Stimulated activated CD8-positive, alpha-beta memory T cell treated with anti-CD3 and anti-CD28 coated beads, Interleukin-12 subunit alpha, Interleukin-12 subunit beta, amount 100 ng/mL, for 1 hour (primary cell): ENCODE data around the gene TMEM81.

Experiments
- DNase-seq: peaks from one replicate; pipeline ENCODE4 v3.0.0-alpha.2; 2020; ENCODE audit warnings: low read depth

TMEM81 gene

GRCh38 chr1:205059660-205060059 lies 24.6 kb downstream of the TMEM81 start:
- no peak for DNase-seq

- DNase-seq, result no peak
These were observed 25.4 kb downstream of the TMEM81 start for GRCh38 chr1:205058853-205059252.

DNA sequence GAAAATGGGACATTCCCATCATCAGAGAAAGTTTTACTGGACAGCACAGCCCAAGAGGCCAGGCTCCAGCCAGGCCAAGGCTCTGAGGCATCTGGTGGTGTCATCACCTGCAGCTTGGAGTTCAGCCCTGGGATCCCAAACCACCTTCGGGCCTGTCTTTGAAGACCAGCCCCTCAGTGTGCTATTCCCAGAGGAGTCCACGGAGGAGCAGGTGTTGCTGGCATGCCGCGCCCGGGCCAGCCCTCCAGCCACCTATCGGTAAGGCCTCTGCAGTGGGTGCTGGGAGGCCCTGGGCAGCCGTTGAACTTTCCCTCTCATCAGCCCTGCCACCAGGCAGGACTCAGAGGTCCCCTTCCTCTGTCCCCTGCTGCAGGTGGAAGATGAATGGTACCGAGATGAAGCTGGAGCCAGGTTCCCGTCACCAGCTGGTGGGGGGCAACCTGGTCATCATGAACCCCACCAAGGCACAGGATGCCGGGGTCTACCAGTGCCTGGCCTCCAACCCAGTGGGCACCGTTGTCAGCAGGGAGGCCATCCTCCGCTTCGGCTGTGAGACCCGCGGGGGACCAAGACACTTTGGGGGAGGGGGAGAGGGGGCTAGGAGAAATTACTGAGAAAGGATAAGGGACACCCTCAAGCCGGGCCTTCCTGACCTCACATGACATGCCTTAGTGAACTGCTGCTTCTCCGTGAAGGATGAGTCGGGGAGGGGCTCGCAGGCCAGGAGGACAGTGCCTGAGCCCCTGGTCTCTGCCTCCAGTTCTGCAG lies 26.3 kb downstream of the TMEM81 start:
- DNase-seq, result no peak

DNA sequence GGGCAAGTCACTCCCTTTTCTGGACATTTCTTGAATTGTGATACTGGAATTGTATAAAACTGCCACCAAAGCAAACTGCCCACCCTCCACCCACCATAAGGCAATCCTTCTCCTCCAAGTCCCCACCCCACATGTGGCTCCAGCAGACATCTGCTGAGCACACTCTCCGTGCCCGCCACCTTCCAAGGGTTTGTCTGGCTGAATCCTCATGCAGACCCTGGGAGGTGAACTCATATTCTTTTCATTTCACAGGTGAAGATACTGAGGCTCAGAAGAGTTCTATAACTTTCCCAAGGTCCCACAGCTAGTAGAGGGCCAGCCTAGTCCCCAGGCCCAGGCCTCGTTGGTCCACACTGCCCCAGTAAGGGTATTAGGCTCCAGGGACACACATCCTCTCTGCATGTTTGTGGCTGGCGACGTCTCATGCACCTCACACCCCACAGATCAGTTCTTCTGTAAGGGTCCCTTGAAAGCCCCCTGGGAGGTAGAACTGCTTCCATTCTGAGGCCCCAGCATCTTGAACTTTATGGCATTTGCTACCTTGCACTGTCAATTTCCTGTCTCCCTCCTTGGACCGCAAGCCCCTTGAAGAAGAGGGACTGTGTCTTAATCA lies 27.2 kb downstream of the TMEM81 start:
- no peak for DNase-seq

DNA sequence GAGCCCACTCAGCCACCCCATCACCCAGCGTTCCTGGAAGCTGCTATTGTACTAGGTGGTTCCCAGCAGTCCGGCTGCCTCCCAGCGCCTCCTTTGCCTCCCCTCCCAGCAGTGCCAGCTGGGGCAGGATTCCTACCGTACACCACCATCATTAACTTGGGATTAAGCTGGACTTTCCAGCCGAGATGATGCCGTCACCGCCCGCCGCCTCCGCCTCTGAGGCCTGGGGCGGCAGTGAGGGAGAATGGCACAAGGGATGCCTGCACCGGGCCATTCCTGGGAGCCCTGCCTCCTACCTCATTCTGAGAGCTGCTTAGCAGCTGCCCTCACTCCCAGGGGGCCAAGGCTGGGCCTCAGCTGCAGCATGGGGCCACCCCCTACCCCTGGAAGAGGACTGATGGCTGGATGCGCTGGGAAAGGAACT lies 28.1 kb downstream of the TMEM81 start:
- DNase-seq, result no peak

DNA sequence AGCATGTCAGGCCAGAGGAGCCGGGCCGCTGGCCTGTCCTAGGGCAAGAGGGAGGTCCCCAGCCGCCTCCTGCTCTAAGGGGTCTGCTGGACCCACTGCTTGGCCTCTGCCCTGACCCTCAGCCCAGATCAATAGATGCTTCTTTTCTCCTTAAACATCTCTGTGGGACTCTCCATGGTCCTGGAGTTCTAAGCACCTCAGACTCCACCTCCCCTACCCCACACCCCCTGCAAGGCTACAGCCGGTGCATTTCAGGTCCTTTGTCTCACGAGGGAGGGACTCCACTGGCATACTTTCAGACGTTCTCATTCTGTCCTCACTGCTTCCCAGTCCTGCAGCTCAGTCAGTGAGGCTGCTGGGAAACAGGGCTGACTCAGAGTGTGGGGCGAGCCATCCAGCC lies 30.2 kb downstream of the TMEM81 start:
- DNase-seq, result no peak

- DNase-seq, result no peak
These were observed 31.0 kb downstream of the TMEM81 start for GRCh38 chr1:205053296-205053695.

DNA sequence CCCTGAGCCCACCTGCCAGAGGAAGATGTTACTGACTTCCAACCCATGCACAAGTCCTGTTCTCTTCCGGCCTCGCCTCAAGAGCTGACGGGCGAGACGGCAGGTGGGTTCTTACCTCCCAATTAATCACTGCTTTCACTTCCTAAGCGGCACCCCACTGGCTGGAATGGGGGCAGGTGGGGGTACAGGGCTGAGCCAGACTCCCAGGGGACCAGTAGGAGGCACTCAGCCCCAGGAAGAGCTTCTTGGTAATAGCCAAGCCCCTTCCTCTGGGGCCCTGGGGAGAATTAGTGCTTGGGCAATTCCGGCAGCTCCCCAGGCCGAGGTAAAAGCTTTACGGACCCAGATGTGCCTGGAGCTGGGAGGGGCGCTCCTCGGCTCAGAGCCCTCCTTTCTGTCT lies 31.6 kb downstream of the TMEM81 start:
- no peak for DNase-seq

GRCh38 chr1:205049479-205049878 lies 34.8 kb downstream of the TMEM81 start:
- no peak for DNase-seq

DNA sequence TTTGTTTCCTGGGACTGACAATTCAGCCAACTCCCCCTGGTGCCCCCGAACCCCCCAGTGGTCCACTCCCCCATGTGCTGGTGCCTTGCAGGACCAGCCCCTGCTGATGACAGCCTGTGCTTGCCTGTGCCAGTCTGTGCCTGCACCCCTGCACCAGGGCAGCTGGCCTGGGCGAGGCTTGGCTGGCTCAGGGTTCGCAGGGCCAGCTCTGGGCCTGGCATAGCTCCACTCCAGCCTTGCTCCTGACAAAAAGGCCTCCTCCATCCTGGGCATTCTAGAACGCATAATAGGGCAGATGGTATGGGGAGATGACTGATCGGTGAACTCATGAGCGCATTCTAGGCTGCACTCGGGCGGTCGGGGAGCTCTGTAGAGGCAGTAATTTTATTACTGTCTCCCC lies 35.9 kb downstream of the TMEM81 start:
- no peak for DNase-seq

- DNase-seq, result no peak
These were observed 36.5 kb downstream of the TMEM81 start for GRCh38 chr1:205047764-205048231.

DNA sequence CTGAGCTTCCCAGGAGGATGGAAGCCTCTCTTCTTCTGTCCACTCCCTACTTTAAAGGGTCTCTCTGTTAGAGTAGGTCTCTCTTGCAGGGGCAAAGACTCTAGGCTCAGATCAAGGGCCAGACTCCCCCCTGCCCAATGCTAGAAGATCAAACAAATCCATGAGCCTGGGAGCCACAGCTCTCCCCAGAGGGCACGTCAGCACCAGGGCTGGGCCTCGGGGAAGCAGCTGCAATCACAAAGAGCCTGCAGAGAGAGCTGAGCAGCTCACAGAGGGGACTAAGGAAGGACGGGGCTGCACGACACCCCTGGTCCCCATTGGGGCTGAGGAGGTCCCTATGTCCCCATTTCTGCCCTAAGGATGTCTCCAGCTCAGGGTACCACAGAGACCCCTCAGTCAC lies 37.4 kb downstream of the TMEM81 start:
- DNase-seq, result no peak

DNA sequence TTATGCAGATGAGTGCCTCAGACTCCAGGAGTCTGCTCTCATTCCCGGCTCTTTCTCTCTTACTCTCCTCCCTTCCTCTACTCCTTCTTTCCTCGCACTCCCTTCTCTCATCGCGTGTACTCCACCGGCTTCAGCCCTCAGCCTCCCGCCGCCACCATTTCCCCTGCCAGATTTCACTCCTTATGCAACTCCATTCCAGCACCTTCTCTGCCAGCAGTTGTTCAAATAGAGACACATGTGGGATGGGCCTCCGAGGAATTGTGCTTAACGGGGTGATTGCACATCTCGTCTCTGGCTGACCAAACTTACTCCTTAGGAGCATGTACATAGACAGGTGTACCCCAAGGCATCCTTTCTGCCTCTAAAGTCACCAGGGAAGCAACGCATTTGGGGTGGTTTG lies 39.1 kb downstream of the TMEM81 start:
- no peak for DNase-seq

DNA sequence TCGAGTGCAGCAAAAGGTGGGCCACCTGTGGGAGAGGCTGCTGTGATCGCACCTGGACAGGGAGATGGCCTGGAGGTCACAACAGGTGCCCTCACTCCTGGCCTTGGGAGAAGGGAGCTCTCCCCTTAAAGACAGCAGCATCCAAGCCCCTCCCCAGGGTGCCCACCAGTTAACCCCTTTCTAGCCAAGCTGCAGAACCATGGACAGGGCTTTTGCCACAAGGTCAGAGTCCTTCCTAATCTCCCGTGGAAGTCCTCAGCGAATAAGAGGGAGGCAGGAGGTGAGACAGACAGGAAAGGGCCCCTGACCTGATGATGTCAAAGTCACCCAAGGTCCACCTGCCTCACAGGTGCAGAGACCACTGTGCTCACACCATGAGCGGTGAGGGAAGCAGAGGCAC lies 39.5 kb downstream of the TMEM81 start:
- DNase-seq, result no peak

DNA sequence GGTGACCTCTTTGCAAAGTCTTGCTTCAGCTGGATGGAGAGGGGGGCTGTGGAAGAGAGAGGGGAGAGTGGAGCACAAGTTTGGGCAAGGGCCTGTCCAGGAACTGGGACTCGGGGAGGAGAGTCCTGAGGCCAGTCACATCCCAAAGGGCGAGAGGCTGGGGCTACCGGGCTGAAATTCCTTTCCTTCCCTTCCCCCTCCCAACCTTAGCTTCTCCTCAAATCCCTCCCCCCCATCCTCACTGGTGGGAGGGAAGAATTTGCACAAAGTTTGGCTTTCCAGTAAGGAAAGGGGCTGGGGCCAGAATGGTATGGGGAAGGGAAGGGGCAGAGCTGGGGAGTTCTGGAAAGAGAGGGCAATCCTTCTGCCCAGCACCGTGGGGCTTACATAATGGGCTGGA lies 40.4 kb downstream of the TMEM81 start:
- no peak for DNase-seq

DNA sequence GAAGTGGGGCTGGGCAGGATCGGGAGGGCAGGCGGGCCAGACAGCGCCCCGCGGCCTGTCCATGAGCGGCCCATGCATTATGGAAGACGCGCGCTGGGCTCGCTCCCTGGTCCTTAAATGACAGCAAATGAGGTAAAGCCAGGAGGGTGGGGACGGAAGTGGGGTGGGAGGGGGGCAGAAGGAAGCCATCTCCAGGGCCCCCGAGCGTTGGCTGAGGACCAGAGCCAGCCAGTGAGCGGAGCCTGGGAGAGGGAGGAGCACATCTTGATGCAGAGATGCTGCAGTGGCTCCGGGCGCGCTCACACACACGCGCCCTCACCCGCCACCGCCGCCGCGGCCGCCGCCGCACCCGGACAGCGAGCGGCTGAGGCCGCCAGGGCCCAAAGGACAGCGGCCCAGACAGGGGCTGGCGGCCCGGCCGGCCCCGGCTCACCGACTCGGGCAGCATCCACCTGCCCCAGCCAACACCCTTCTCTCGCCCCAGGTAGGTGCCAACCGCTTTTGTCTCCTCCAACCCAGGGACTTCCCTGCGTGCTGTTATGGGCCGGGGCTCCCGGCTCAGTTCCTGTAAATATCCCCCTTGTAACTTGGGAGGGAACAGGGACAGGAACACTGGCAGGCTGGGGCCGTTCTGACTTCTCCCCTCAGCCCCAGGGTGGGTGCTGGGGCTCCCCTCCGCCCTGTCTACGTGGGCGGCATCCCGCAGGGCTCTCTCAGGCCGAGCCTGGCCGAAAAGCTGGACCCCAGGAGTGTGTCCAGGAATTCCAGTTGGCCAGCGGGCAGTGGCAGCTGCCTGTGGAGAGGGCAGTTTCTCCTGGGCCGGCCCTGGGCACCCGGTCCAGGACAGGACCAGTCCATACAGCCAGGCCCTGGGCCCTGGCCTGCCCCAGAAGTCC lies 41.1 kb downstream of the TMEM81 start, which contains the start of gene CNTN2:
CNTN2 (plus strand) TSS at position 302 of the 896 bp plus-strand sequence. CDS start 9,974 bp downstream, outside the sequence.
- no peak for DNase-seq

DNA sequence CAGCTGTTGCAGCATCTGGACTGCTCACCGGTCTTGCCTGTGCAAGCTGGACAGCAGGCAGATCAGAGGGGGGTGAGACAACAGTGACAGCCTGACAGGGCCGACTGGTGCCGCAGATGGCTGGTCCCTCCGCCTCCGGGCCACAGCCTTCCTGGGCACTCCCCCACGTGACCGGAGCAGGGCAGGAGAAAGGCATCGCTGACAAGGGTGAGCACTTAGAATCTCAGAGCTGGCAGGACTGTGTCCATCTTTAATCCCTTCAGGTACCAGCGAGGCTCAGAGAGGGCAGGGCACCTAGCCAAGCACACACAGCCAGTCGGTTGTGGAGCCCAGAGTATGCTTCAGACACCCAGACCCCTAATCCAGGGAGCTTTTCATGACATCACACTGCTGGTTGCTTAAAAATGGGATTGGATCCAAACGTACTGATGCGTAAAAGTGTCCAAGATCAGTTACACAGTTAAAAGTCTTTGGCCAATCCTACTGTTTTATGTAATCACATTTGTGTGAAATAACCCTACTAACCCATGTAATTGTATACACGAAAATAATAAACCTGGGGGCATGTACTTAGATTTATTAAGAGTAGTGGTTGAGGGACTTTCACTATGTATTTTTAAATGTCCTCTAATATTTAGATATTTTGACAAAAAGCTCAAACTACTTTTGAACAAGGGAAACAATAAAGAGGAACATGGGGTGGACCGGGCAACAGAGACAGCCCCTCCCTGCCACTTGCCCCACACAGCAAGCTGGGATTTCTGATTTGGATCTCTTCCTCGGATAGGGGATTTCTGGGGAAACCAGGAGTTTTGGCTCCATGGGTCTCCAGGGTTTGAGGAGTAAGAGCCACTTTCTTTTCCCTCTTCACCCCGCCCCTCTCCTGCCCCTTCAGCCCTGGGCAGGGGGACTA lies 42.0 kb downstream of the TMEM81 start:
- DNase-seq, result no peak

DNA sequence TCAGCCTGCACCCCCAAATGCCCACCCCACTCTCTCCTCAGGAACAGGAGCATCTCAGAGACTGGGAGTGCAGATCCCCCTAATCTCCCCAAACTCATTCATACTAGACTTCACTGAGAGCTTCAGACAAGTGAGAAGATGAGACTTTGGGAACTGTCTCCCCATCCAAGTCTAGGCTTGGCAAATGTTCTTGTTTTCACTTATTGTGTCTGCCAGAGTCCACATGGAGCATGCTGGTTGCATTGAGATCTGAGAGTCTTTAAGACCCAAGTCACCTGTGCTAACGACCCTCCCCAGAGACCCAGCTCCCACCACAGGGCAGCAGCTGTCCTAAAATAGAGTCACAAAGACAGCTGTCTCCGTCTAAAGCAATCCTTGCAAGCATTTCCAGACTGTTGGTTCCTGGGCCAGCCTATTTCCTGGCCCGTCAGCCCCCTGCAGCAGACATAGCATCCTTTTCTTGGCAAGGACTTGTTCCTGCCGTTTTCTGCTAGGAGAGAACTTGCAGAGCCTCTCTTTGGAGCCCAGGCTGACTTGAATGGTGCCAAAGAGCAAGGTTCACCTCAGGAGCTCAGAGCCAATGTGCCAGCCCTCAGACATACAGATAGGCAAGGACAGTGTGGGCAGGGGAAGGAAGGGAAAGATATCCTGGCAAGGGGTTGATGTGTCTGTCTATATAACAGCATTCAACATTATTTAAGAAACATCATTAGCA lies 43.1 kb downstream of the TMEM81 start:
- no peak for DNase-seq

DNA sequence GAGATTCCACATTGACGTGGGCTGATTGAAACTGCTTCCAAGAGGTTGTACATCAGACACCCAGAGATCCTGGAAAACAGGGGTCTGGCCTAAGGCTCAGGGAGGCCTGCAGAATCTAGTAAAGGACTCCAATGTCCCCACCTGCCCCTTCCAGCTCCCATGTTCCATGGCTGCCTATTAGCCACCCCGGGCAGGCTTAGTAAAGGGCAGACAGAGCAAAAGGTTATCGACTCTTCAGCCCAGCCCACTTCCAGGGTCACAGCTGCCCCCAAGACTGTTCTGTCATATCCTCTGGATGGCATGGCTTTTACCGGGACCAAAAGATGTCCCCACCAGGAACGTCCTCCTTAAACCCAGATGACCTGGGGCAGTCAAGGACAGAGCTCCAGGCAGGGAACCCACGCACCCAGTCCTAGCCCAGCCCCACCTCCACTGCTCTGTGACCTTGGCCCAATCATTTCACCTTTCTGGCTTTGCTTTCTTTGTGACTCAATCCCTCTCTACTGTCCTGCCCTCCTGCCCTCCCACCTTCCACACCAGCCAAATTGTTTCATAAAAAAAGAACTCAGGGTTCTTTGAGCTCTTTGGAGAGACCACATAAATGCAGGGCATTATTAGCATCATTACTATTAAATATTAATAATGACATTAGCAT lies 46.0 kb downstream of the TMEM81 start:
- no peak for DNase-seq

GRCh38 chr1:205037539-205037938 lies 46.7 kb downstream of the TMEM81 start:
- DNase-seq, result no peak
